BLaER1 treated with 17β-estradiol and CSF1 and Interleukin-3, amounts not matched to agents 10 nM and 100 nM (cell line): ENCODE results near the gene MAF.

Experiments
- H3K27ac ChIP-seq, 11 experiments: shearing (Covaris generic); formaldehyde crosslinking; 2 replicates each; pipeline ENCODE4 v1.8.1; 2022
- H3K27me3 ChIP-seq, 11 experiments: shearing (Covaris generic); formaldehyde crosslinking; 2 replicates each; pipeline ENCODE4 v1.8.1; 2022
- H3K36me3 ChIP-seq, 11 experiments: shearing (Covaris generic); formaldehyde crosslinking; 2 replicates each; pipeline ENCODE4 v1.8.1; 2022
- H3K4me1 ChIP-seq, 10 experiments: shearing (Covaris generic); formaldehyde crosslinking; 2 replicates each; pipeline ENCODE4 v1.8.1; 2022
- H3K4me2 ChIP-seq, 11 experiments: shearing (Covaris generic); formaldehyde crosslinking; 2 replicates each; pipeline ENCODE4 v1.8.1; 2022
- H3K4me3 ChIP-seq, 10 experiments: shearing (Covaris generic); formaldehyde crosslinking; 2 replicates each; pipeline ENCODE4 v1.8.1; 2022
- H3K9ac ChIP-seq, 11 experiments: shearing (Covaris generic); formaldehyde crosslinking; 2 replicates each; pipeline ENCODE4 v1.8.1; 2022
- H3K9me3 ChIP-seq, 11 experiments: shearing (Covaris generic); formaldehyde crosslinking; replicated peaks in 1 of 11; 2 replicates each; pipeline ENCODE4 v1.8.1; 2022
- H4K20me1 ChIP-seq, 11 experiments: shearing (Covaris generic); formaldehyde crosslinking; 2 replicates each; pipeline ENCODE4 v1.8.1; 2022
- Cebpa-rat ChIP-seq, 11 experiments: shearing (Covaris generic); IDR thresholded peaks; 2 replicates each; pipeline ENCODE4 v1.8.1; 2022

The MAF gene

DNA sequence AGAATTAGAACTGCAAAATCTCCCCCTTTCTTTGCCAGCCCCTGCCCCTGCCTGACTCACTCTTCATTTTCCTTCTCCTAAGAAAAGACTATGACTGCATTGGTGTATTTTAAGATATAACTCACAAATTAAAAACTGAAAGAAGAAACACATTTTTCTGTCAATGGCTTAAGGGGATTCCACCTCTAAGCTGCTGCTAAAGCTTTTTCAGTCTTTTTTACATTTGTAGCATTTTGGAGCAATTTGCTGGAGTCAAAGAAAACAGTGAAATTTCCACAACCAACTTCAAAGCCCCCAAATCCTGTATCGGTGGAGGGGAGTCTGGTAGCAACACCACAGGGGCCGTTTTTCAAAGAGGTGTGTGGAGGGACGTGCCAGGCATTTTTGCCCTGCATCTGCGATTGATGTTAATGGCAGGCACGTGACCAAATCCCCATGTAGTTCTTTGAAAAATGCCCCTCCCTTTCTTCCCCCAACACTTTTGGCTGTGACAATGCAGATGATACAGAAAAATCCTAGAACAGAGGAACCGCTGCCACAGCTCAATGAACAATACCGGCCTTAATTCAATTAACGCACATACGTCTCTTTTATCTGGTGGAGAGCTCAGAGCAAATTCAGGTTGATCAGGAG is 28.5 kb downstream of the MAF start:
- no peak for TF ChIP-seq Cebpa-rat (IDR thresholded peaks at IDR 0.05)
- H3K9me3 ChIP-seq = peaks cover 0 to 27% (median 0%) of the 10 kb centered on the region in 11 experiments; a peak in 6 of 22 replicates
- H3K4me3 ChIP-seq = peak overlapping the region in 2 of 10 experiments; percentile 28 to 30; a peak in 1 of 20 replicates
- H3K4me1 ChIP-seq = peaks cover 0 to 17% (median 7%) of the 10 kb centered on the region in 10 experiments; a peak in 11 of 20 replicates
- H3K27me3 ChIP-seq = no peaks in the 10 kb centered on the region
- H3K36me3 ChIP-seq = peaks cover 0 to 8% (median 0%) of the 10 kb centered on the region in 11 experiments; a peak in 1 of 22 replicates
- H4K20me1 ChIP-seq = no peaks in the 10 kb centered on the region
- H3K9ac ChIP-seq = no peak overlapping the region
- peak overlapping the region in 4 of 11 experiments; percentile 36 to 61 (median 51); a peak in 5 of 22 replicates for H3K4me2 ChIP-seq
- H3K27ac ChIP-seq = no peak overlapping the region

DNA sequence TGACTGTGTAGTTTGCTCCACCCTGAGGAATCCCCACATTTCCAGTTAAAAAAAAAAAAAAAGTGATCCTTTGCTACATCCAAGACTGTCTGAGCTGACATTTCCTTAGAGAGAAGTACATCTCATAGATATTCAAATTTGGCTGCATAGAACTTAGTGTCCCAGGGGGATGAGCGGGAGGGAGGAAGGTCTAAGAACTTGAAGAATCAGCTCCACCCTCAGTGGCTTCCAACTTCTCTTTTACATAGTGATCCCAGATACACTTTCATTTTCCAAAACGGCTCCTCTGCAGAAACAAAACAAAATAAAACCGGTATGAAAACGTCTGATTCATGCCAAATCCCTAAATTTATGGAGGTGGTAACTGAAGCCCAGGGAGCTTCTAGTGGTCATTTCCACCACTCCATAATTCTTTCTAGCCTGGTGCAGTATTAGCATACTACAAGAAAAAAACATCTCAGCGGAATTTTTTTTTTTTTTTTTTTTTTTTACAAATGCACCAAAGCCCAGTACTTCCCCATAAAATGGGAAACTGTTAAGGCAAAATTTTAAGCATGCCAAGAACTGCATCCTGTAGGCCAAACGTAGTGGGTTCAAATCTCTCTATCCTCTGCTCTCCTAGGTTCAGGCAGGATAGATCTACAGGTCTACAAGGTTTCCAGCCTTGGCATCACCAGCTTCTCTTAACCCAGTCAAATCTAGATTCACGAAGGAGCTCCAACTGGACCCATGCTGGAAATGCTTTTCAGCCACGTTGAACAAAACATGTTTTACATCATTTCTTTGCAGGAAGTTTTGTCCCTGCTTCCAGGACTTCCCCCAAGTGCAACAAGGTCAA is 29.3 kb downstream of the MAF start:
- Histone ChIP-seq H4K20me1 (no peaks in the 10 kb centered on the region), H3K27ac (no peak overlapping the region), H3K27me3 (no peaks in the 10 kb centered on the region), H3K4me2 (peak overlapping the region; percentile 5 to 61 (median 36); a peak in 14 of 22 replicates), H3K36me3 (peaks cover 0 to 8% (median 0%) of the 10 kb centered on the region in 11 experiments; a peak in 1 of 22 replicates), H3K4me3 (peak overlapping the region in 5 of 10 experiments; percentile 24 to 36 (median 30); a peak in 6 of 20 replicates), H3K9me3 (peaks cover 0 to 27% (median 0%) of the 10 kb centered on the region in 11 experiments; a peak in 6 of 22 replicates), H3K4me1 (peaks cover 0 to 17% (median 7%) of the 10 kb centered on the region in 10 experiments; a peak in 11 of 20 replicates), H3K9ac (no peak overlapping the region; a peak in 1 of 22 replicates)
- no peak for TF ChIP-seq Cebpa-rat (IDR thresholded peaks at IDR 0.05)

DNA sequence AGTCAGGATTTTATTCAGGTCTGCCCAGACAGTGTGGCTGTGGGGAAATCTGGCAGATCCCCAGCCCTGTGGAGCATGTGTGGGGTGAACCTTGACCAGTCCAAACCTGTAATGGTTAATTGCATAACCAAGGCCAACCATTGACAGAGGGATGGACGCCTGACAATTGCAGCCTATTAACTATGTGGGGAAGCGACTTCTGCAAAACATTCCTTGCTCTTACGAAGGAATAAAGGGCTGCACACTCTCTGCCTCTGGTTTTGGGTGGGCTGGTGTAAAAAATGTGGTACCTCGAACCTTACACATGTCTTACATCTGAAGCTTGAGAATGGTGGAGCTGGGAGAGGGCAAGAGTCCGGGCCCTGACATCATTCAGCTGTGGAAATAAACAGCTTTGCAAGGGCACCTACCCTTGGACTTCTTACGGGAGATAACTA is 35.8 kb downstream of the MAF start:
- H3K9me3 ChIP-seq = peaks cover 0 to 21% (median 0%) of the 10 kb centered on the region in 11 experiments; a peak in 2 of 22 replicates
- H3K4me1 ChIP-seq = peaks cover 0 to 17% (median 0%) of the 10 kb centered on the region in 10 experiments; a peak in 3 of 20 replicates
- H4K20me1 ChIP-seq = no peaks in the 10 kb centered on the region
- no peak overlapping the region for H3K9ac ChIP-seq
- H3K36me3 ChIP-seq = no peaks in the 10 kb centered on the region
- H3K4me2 ChIP-seq = no peak overlapping the region
- no peaks in the 10 kb centered on the region for H3K27me3 ChIP-seq
- TF ChIP-seq Cebpa-rat (IDR thresholded peaks at IDR 0.05) = no peak
- no peak overlapping the region for H3K27ac ChIP-seq
- H3K4me3 ChIP-seq = no peak overlapping the region

DNA sequence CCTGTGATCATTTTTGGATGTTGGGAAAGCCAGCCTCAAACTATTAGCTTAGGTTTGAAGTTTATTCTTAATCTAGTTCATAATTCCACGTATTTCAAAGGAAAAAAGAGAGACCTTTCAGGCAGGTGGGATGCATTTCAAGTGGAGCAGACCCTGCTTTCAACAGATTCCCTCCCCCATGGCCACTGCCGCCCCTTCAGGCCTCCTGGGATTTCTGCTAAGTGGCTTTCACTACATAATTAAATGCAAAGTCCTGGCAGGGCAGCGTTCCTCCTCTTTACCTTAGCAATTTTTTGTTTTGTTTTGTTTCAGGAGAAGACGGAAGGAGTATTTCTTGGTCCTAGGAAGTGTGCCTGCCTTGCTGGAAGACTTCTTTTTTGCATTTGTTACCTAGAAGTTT is 36.6 kb downstream of the MAF start:
- Histone ChIP-seq H4K20me1 (no peaks in the 10 kb centered on the region), H3K27me3 (no peaks in the 10 kb centered on the region), H3K27ac (no peak overlapping the region), H3K9me3 (peaks cover 0 to 21% (median 0%) of the 10 kb centered on the region in 11 experiments; a peak in 2 of 22 replicates), H3K36me3 (no peaks in the 10 kb centered on the region), H3K4me1 (peaks cover 0 to 17% (median 0%) of the 10 kb centered on the region in 10 experiments; a peak in 3 of 20 replicates), H3K4me2 (no peak overlapping the region), H3K4me3 (no peak overlapping the region), H3K9ac (no peak overlapping the region)
- TF ChIP-seq Cebpa-rat (IDR thresholded peaks at IDR 0.05) = no peak

DNA sequence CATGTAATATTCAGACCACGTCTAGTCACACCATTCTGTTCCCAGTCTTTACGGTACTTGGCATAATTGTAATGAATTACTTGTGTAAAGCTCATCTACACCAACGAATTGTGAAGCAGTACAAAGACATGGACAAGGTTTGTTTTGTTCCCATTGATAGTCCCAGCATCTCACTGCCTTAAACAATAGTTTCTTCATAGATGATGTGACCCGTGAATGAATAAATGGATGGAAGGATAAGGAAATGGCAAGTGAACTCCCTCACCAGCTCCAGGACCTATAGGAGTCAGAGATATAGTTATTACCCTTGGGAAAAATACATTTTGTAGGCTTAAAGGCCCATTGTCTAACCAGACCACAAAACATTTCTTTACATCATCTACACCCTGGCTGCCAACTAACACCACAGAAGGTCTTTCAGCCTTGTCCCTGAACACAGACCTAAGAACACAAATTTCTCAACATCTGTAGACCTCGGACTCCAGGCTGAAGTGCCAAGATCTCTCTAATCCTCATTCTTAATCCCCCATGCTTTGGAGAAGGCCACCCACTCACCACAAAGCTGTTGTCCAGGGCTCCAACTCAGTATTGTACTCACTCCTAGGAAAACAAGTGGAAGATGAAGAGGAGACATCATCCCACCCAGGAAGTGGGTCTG is 38.2 kb downstream of the MAF start:
- Histone ChIP-seq H3K4me1 (peaks cover 0 to 17% (median 0%) of the 10 kb centered on the region in 10 experiments; a peak in 3 of 20 replicates), H3K27ac (no peak overlapping the region), H3K27me3 (no peaks in the 10 kb centered on the region), H3K9me3 (peaks cover 0 to 21% (median 0%) of the 10 kb centered on the region in 11 experiments; a peak in 2 of 22 replicates), H3K4me2 (no peak overlapping the region), H3K9ac (no peak overlapping the region), H3K4me3 (no peak overlapping the region), H4K20me1 (no peaks in the 10 kb centered on the region), H3K36me3 (no peaks in the 10 kb centered on the region)
- no peak for TF ChIP-seq Cebpa-rat (IDR thresholded peaks at IDR 0.05)

DNA sequence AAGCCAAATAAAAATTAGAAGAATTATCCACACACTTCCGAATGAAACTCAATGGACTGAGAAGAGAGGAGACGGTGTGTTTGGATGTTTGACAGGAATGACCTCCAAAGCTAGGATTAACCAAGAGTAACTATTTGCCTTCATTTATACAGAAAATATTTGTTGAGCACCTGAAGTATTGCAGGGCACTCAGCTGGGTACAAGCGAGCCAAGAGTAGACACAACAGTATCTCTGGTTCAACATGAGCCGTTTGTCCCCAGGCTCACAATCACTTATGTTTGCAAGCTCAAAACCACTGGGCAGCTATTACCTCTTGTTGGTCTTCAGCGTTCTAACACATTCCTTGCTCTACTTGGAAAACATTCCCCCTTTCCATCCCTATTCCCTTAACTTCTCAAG is 38.8 kb downstream of the MAF start:
- Histone ChIP-seq H3K4me1 (peaks cover 0 to 17% (median 0%) of the 10 kb centered on the region in 10 experiments; a peak in 3 of 20 replicates), H3K27me3 (no peaks in the 10 kb centered on the region), H4K20me1 (no peaks in the 10 kb centered on the region), H3K9me3 (peaks cover 0 to 20% (median 0%) of the 10 kb centered on the region in 11 experiments; a peak in 2 of 22 replicates), H3K36me3 (no peaks in the 10 kb centered on the region), H3K4me3 (no peak overlapping the region), H3K9ac (no peak overlapping the region), H3K27ac (no peak overlapping the region), H3K4me2 (no peak overlapping the region)
- TF ChIP-seq Cebpa-rat (IDR thresholded peaks at IDR 0.05) = no peak

DNA sequence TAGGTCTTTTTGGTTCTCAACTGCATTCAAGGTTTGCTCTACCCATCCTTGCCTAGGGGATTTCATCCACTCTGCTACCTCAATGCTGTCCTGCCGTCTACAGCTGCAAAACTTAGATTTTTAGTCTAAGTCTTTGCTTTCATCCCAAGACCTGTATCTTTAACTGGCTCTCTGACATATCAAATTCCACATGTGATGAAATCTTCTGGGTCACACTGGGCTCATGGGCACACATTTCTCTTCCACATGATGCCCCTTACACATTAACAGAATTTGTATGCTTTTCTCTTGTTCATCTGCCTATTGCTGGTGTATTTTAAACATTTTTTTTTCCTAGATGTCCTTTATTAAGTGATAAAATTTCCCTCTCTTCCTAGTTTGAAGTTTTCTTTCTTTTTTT is 39.6 kb downstream of the MAF start:
- Histone ChIP-seq H3K4me2 (peak overlapping the region in 1 of 11 experiments; percentile 20; a peak in 1 of 22 replicates), H3K27me3 (no peaks in the 10 kb centered on the region), H3K9me3 (peaks cover 0 to 18% (median 4%) of the 10 kb centered on the region in 11 experiments; a peak in 8 of 22 replicates), H3K36me3 (no peaks in the 10 kb centered on the region), H3K4me1 (peaks cover 0 to 16% (median 0%) of the 10 kb centered on the region in 10 experiments; a peak in 3 of 20 replicates), H4K20me1 (no peaks in the 10 kb centered on the region), H3K4me3 (no peak overlapping the region), H3K27ac (no peak overlapping the region), H3K9ac (no peak overlapping the region)
- TF ChIP-seq Cebpa-rat (IDR thresholded peaks at IDR 0.05) = no peak

DNA sequence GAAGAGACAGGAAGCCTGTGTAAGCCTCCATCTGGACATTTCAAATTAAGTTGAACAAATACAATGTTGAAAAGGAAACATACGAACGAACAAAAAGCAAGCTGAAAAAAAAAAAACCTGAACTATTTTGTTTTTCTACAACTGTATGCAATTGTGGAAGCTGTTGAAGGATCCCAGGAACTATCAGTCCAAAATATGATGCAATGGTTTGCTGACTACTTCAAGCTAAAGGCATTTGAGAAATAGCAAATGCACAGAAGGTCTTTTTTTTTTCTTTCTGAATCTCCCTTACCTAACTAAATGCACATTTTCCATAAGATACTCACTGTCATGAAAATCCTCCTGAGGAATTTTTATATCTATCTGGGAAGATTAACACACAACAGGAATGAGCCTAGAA is 40.2 kb downstream of the MAF start:
- no peaks in the 10 kb centered on the region for H4K20me1 ChIP-seq
- peak overlapping the region in 1 of 11 experiments; percentile 20; a peak in 1 of 22 replicates for H3K4me2 ChIP-seq
- H3K27ac ChIP-seq = no peak overlapping the region
- H3K36me3 ChIP-seq = no peaks in the 10 kb centered on the region
- no peak overlapping the region for H3K4me3 ChIP-seq
- no peak overlapping the region for H3K9ac ChIP-seq
- H3K9me3 ChIP-seq = peaks cover 0 to 12% (median 4%) of the 10 kb centered on the region in 11 experiments; a peak in 8 of 22 replicates
- H3K27me3 ChIP-seq = no peaks in the 10 kb centered on the region
- no peak for TF ChIP-seq Cebpa-rat (IDR thresholded peaks at IDR 0.05)
- H3K4me1 ChIP-seq = peaks cover 0 to 11% (median 0%) of the 10 kb centered on the region in 10 experiments; a peak in 1 of 20 replicates
